GM13976 (cell line): ENCODE measurements around the gene B3GNT4.

ENCODE experiments used
- DNase-seq: peaks from one replicate; pipeline ENCODE4 v3.0.0; 2012; ENCODE audit warnings: low spot score
- CTCF ChIP-seq: IDR thresholded peaks from 2 replicates; pipeline ENCODE4 v1.5.1; 2012; ENCODE audit warnings: borderline replicate concordance, mild to moderate bottlenecking; ENCODE audit not compliant: insufficient read depth; ENCODE audit errors: extremely low read depth, missing control alignments, control extremely low read depth
- in situ Hi-C: fragments of 300-500 bp; cut with MboI; formaldehyde crosslinking; loops from one replicate; pipeline ENCODE4 v1.12.0; 2022; ENCODE audit warnings: low sequenced_read_pairs, mixed read lengths, inconsistent platforms; ENCODE audit not compliant: unreplicated experiment

B3GNT4 gene

GRCh38 chr12:122189626-122190475 is 13.7 kb upstream of the B3GNT4 start:
- in situ Hi-C loops = loop anchor here (5.0 kb wide), 1 partner anchor 48 kb away; no protein-coding TSS in a partner anchor
- no peak for TF ChIP-seq CTCF
- DNase-seq = no peak

DNA sequence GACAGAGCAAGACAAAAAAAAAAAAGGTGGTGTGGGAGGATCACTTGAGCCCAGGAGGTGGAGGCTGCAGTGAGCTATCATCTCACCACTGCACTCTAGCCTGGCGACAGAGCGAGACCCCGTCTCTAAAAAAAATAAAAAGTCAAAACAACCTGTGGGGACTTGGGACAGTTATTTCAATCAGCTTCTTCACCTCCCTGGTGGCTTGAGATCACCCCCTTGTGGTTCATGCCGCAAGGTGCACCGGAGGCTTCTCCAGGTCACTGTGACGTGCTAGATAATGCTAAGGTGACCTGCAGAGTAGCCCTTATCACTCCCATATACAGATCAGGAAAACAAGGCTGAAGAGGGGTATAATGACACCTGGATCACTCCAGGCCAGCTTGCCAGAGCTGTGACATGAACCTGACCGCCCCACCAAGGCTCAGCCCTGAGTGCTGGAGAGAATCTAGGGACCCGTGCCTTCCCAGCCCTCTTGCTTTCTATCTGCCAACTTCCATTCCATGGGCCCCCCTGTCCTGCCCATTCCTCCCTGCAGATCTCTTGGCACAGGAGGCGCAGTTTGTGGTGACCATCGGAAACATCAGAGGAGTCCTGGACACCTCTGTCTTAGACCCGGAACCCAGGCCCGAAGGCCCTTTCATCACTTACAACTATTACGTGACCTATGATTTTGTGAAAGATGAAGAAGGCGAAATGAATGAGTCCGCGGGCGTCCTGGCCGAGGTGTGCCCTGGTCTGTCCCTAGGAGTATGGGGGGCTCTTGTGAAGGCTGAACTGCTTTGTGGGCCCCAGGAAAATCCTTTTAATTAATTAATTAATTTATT is 12.5 kb upstream of the B3GNT4 start:
- TF ChIP-seq CTCF = peak; percentile 83
- in situ Hi-C loops = loop anchor here (5.0 kb wide), 1 partner anchor 49 kb away; no protein-coding TSS in a partner anchor
- DNase-seq = peak; percentile 89

- no peak for DNase-seq
- in situ Hi-C loops = loop anchor here (5.0 kb wide), 1 partner anchor 50 kb away; no protein-coding TSS in a partner anchor
- no peak for TF ChIP-seq CTCF
Measured at GRCh38 chr12:122192441-122192840, 11.1 kb upstream of the B3GNT4 start.

GRCh38 chr12:122194804-122195203 is 8.7 kb upstream of the B3GNT4 start:
- no peak for TF ChIP-seq CTCF
- in situ Hi-C loops = loop anchor here (5.0 kb wide), 1 partner anchor 53 kb away; no protein-coding TSS in a partner anchor

DNA sequence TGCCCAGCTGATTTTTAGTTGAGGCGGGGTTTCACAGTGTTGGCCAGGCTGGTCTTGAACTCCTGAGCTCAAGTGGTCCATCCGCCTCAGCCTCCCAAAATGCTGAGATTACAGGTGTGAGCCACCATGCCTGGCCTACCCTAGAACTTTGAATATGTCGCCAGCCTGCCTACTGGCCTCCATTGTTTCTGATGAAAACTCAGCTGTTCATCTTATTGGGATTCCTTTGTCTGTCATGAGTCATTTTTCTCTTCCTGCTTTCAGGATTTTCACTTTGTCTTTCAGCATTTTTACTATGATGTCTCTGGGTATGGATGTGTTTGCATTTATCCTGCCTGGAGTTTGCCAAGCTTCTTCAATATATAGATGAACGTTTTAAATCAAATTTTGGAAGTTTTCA is 8.1 kb upstream of the B3GNT4 start:
- in situ Hi-C loops = no loop called here
- no peak for TF ChIP-seq CTCF

More at GRCh38 chr12:122194804-122195203, 8.7 kb upstream of the B3GNT4 start:
- no peak for DNase-seq

DNA sequence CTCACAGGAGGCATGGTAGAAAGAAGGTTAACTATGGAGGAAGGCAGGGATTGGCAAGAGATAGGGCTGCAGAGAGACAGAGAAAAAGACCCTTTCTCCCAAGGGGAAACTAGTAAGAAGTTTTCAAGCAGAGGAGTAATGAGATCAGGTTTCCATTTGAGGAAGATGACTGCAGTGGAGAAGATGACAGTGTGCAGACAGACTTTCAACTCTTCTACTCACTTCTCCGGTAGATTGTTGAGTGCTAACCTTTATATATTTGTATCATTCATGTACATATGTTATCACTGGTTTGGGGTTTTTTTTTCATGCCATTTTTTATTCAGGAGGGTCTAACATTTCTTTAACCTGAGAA is 5.9 kb upstream of the B3GNT4 start:
- in situ Hi-C loops = no loop called here
- no peak for DNase-seq
- TF ChIP-seq CTCF = no peak

More for the DNA sequence above, 8.1 kb upstream of the B3GNT4 start:
- no peak for DNase-seq
